GM12878 (cell line): ENCODE measurements around the gene GMDS. TPM values are rescaled to one million over a fixed set of nuclear protein-coding genes. Genes with fewer than 3 reads are reported as not detected.
A peak's percentile ranks its signal among the peaks of the same experiment; 100 is the strongest.

Experiments used
- ATAC-seq: fragments of 200-7000 bp; cut with Tn5 transposase; 3 replicates; pipeline ENCODE4 v1.9.1; 2020; ENCODE audit warnings: mild to moderate bottlenecking, moderate library complexity
- BruUV-seq: library from RNA; stranded (reverse); fragments of 400-500 nt; replicated peaks from 2 replicates; lab custom pipeline; 2021; lab: Mats Ljungman, UMichigan
- CTCF ChIA-PET: fragments of 300-600 bp; sonication (Branson Sonifier 250); formaldehyde crosslinking; extraction: SDS; loops from one replicate; lab custom pipeline; 2021; ENCODE audit warnings: inconsistent platforms; lab: Yijun Ruan, JAX
- POLR2A ChIA-PET: fragments of 350-600 bp; formaldehyde crosslinking; extraction: SDS; loops from one replicate; lab custom pipeline; 2021; ENCODE audit warnings: inconsistent platforms; lab: Charles Lee
- RAD21 ChIA-PET: fragments of 300-600 bp; sonication (Branson Sonifier 250); formaldehyde crosslinking; loops from one replicate; lab custom pipeline; 2023; ENCODE audit warnings: antibody characterized with exemption; ENCODE audit not compliant: unreplicated experiment; lab: Charles Lee
- SMC1A ChIA-PET: fragments of 300-600 bp; sonication (Branson Sonifier 250); formaldehyde crosslinking; loops from one replicate; lab custom pipeline; 2023; ENCODE audit not compliant: unreplicated experiment, uncharacterized antibody; lab: Charles Lee
- DNase-seq: peaks from one replicate; pipeline ENCODE4 v3.0.0-alpha.2; 2011; ENCODE audit warnings: low read depth, low spot score
- FAIRE-seq: peaks from 3 replicates; lab custom pipeline; 2011; peaks lifted over from hg19 to GRCh38; lab: Jason Lieb, UNC
- H2AFZ ChIP-seq: 2 replicates; pipeline ENCODE4 v1.6.0; 2011; ENCODE audit warnings: low read depth, low read length, control low read depth; ENCODE audit not compliant: control insufficient read depth
- H3K27ac ChIP-seq: 2 replicates; pipeline ENCODE4 v1.5.1; 2011; ENCODE audit warnings: control low read depth; ENCODE audit not compliant: control insufficient read depth, insufficient read depth
- H3K27me3 ChIP-seq, 2 experiments: replicated peaks in 1 of 2; 2 replicates each; pipeline versions ENCODE4 v1.6.0 to v1.6.1; 2011; ENCODE audit warnings: low read length in 1 of 2; ENCODE audit not compliant: control insufficient read depth in 2 of 2, insufficient read depth in 2 of 2
- H3K36me3 ChIP-seq, 2 experiments: 2 replicates each; pipeline ENCODE4 v1.5.1; 2011; ENCODE audit warnings: low read length in 1 of 2; ENCODE audit not compliant: control insufficient read depth in 2 of 2, insufficient read depth in 2 of 2
- H3K4me1 ChIP-seq: 2 replicates; pipeline ENCODE4 v1.6.1; 2011; ENCODE audit warnings: mild to moderate bottlenecking, low read length, moderate library complexity, mixed read lengths; ENCODE audit not compliant: control insufficient read depth, insufficient read depth
- H3K4me2 ChIP-seq: 2 replicates; pipeline ENCODE4 v1.6.0; 2011; ENCODE audit warnings: control low read depth; ENCODE audit not compliant: control insufficient read depth, insufficient read depth
- H3K4me3 ChIP-seq: fragments of 200-600 bp; sonication (generic); 2 replicates; pipeline ENCODE4 v1.5.1; 2016
- H3K79me2 ChIP-seq: 2 replicates; pipeline ENCODE4 v1.6.0; 2011; ENCODE audit warnings: low read length; ENCODE audit not compliant: control insufficient read depth, insufficient read depth
- H3K9ac ChIP-seq: 2 replicates; pipeline ENCODE4 v1.8.0; 2011; ENCODE audit warnings: low read length, control low read depth, mixed read lengths; ENCODE audit not compliant: control insufficient read depth, insufficient read depth
- H3K9me3 ChIP-seq: replicated peaks from 3 replicates; pipeline ENCODE4 v1.5.1; 2011; ENCODE audit warnings: mild to moderate bottlenecking, low read length; ENCODE audit not compliant: control insufficient read depth, insufficient read depth
- H4K20me1 ChIP-seq: 2 replicates; pipeline ENCODE4 v1.6.0; 2011; ENCODE audit not compliant: control insufficient read depth, insufficient read depth
- ETV6 ChIP-seq, 2 experiments: fragments of 450-650 bp in 1 of 2; IDR thresholded peaks in 1 of 2; conservative IDR thresholded peaks in 1 of 2; 2 replicates each; pipeline ENCODE4 v1.6.1; 2014; ENCODE audit warnings: antibody characterized with exemption in 1 of 2, borderline replicate concordance in 1 of 2, low read depth in 1 of 2, mild to moderate bottlenecking in 1 of 2, moderate library complexity in 1 of 2
- IKZF1 ChIP-seq: fragments of 450-650 bp; conservative IDR thresholded peaks from 2 replicates; pipeline ENCODE4 v1.6.1; 2017; ENCODE audit warnings: antibody characterized with exemption, mild to moderate bottlenecking
- MYB ChIP-seq: fragments of 150-350 bp; IDR thresholded peaks from 2 replicates; pipeline ENCODE4 v1.6.1; 2014; ENCODE audit warnings: mild to moderate bottlenecking, low read depth, low read length, borderline replicate concordance
- NR2C1 ChIP-seq: fragments of 450-650 bp; IDR thresholded peaks from 2 replicates; pipeline ENCODE4 v1.6.1; 2017; ENCODE audit warnings: antibody characterized with exemption, mild to moderate bottlenecking, moderate library complexity
- NR2C2 ChIP-seq: IDR thresholded peaks from 2 replicates; pipeline ENCODE4 v1.6.1; 2011; ENCODE audit warnings: borderline replicate concordance, low read depth; ENCODE audit not compliant: control insufficient read depth, insufficient read length
- SPI1 ChIP-seq: IDR thresholded peaks from 2 replicates; pipeline ENCODE4 v1.6.1; 2011; ENCODE audit warnings: low read depth, mild to moderate bottlenecking, low read length, moderate library complexity, borderline replicate concordance; ENCODE audit not compliant: insufficient read depth
- WGBS: methylation state at CpG from one replicate; pipeline ENCODE4 v1.1.6; 2016; ENCODE audit warnings: low lambda C conversion rate; ENCODE audit not compliant: insufficient replicate concordance, insufficient coverage; ENCODE audit errors: missing lambda C conversion rate; 5-methylcytosine and 5-hydroxymethylcytosine counted together
- in situ Hi-C: fragments of 300-500 bp; cut with MboI; formaldehyde crosslinking; loops from 9 replicates; pipeline ENCODE4 v1.14.3; 2018; ENCODE audit warnings: mixed read lengths
- intact Hi-C: fragments of 100-400 bp; cut with micrococcal nuclease; formaldehyde crosslinking; loops from one replicate; pipeline ENCODE4 v1.14.2; 2022; ENCODE audit not compliant: unreplicated experiment
- polyA plus RNA-seq, 11 experiments: library from polyadenylated mRNA; depleted of rRNA in 4 of 11; unstranded in 6 of 11; stranded (reverse) in 5 of 11; fragments of >200 nt; fragmentation: Nextera tagmentation in 4 of 11; fragmentation: Illumina TruSeq in 1 of 11; extraction: Ambion mirVana in 4 of 11; extraction: Trizol in 1 of 11; gene quantifications; 1 replicate in 1 of 11; 2 replicates in 10 of 11; pipeline versions ENCODE4 v1.2.1 to v1.2.3, GENCODE V29; 2011 to 2016; ENCODE audit warnings: inconsistent platforms in 2 of 11, missing spikeins in 2 of 11, low read depth in 1 of 11
- total RNA-seq, 4 experiments: library from RNA; depleted of rRNA in 3 of 4; stranded (reverse); fragments of >200 nt in 3 of 4; fragmentation: Illumina TruSeq in 1 of 4; extraction: Trizol in 1 of 4; gene quantifications; 2 replicates each; pipeline versions ENCODE4 v1.2.1 to v1.2.3, GENCODE V29; 2013 to 2021

GMDS gene
- total and polyA plus RNA-seq, 10 of the 15 experiments (the other 5 are each of a cell fraction or from before 2014, with no cell fraction given): 0.61 to 53.8 (median 29.3) TPM

- no peak overlapping the region for H3K27ac ChIP-seq
- H3K79me2 ChIP-seq: no peaks in the 10 kb centered on the region
- intact Hi-C loops: no loop called here
- H3K9me3 ChIP-seq: no peaks in the 10 kb centered on the region
- no TSS peak for BruUV-seq
- 28% methylated on average over 6 of the region's 6 CpGs for WGBS
- H3K27me3 ChIP-seq: no peaks in the 10 kb centered on the region
- no peaks in the 10 kb centered on the region for H3K36me3 ChIP-seq
- no peaks in the 10 kb centered on the region for H4K20me1 ChIP-seq
- ChIA-PET RAD21 (no interaction called here), POLR2A (no interaction called here), SMC1A (interaction anchor here (0.7 kb wide), 1 partner anchor 200 kb away, joined by 3 read pairs; no protein-coding TSS in a partner anchor), CTCF (interaction anchor here (0.7 to 1.0 kb wide), 2 partner anchors 10 to 12 kb away, joined by 3 to 4 read pairs; no protein-coding TSS in a partner anchor)
- no peak overlapping the region for H3K9ac ChIP-seq
- peak overlapping the region; percentile 58 for H3K4me2 ChIP-seq
- in situ Hi-C loops: no loop called here
- no peak overlapping the region for H3K4me3 ChIP-seq
- ATAC-seq: peak; percentile 90
- peaks cover 3% of the 10 kb centered on the region; the same call in 1 of the 2 replicates for H3K4me1 ChIP-seq
- peak overlapping the region; percentile 31; the same call in 1 of the 2 replicates for H2AFZ ChIP-seq
- TF ChIP-seq SPI1 (peak; percentile 52; the same call in 1 of the 2 replicates), NR2C1 (no peak), NR2C2 (no peak), MYB (no peak), ETV6 (conservative IDR thresholded peaks at IDR 0.05 in 1 of 2, IDR thresholded peaks at IDR 0.05 in 1 of 2; ENCODE audit: borderline replicate concordance in 1 of 2, low read depth in 1 of 2) (peak in 1 of 2 experiments; percentile 74; a peak in 2 of 4 replicates), IKZF1 (no peak)
- peak; percentile 9 for DNase-seq
- no peak for FAIRE-seq
These were observed 216.9 kb downstream of the GMDS start for GRCh38 chr6:2028457-2029038.
